Left ventricle myocardium inferior (tissue), 1 donor: ENCODE results near the gene CHD6. TPM values are rescaled to one million over a fixed set of nuclear protein-coding genes. Genes with fewer than 3 reads are reported as not detected.

Experiments used
- DNase-seq: peaks from one replicate; pipeline ENCODE4 v3.0.0-alpha.2; 2020
- H3K27ac ChIP-seq: fragments of 200-600 bp; replicated peaks from 2 replicates; pipeline ENCODE4 v1.8.0; 2021
- H3K27me3 ChIP-seq: fragments of 200-600 bp; 2 replicates; pipeline ENCODE4 v1.8.0; 2021; ENCODE audit warnings: low read depth
- H3K36me3 ChIP-seq: fragments of 200-600 bp; 2 replicates; pipeline ENCODE4 v1.8.0; 2021
- H3K4me1 ChIP-seq: fragments of 200-600 bp; 2 replicates; pipeline ENCODE4 v1.8.0; 2021
- H3K4me3 ChIP-seq: fragments of 200-600 bp; 2 replicates; pipeline ENCODE4 v1.8.0; 2021; ENCODE audit warnings: mild to moderate bottlenecking, moderate library complexity
- H3K9me3 ChIP-seq: fragments of 200-600 bp; replicated peaks from 2 replicates; pipeline ENCODE4 v1.8.0; 2021
- intact Hi-C: fragments of 100-400 bp; cut with micrococcal nuclease; formaldehyde crosslinking; loops from one replicate; pipeline ENCODE4 v1.11.0; 2022
- total RNA-seq: library from RNA; stranded (reverse); fragmentation: NEBNext Ultra II Directional; extraction: Animal tissue kit (Norgen Biotek cat#: 25700); gene quantifications from one replicate; pipeline ENCODE4 v1.2.1, GENCODE V29; 2021
- TF ChIP-seq, protein P1 (sequence below): fragments of 200-600 bp; IDR thresholded peaks from 2 replicates; pipeline ENCODE4 v1.8.0; 2021; ENCODE audit warnings: antibody characterized with exemption, mild to moderate bottlenecking, borderline replicate concordance
- donor health status: DM: no; HTN: yes; CAD: no; lungs with severe emphysema.

CHD6 gene
- total RNA-seq, 1 donor from 2014 or later = 38.9 TPM

DNA sequence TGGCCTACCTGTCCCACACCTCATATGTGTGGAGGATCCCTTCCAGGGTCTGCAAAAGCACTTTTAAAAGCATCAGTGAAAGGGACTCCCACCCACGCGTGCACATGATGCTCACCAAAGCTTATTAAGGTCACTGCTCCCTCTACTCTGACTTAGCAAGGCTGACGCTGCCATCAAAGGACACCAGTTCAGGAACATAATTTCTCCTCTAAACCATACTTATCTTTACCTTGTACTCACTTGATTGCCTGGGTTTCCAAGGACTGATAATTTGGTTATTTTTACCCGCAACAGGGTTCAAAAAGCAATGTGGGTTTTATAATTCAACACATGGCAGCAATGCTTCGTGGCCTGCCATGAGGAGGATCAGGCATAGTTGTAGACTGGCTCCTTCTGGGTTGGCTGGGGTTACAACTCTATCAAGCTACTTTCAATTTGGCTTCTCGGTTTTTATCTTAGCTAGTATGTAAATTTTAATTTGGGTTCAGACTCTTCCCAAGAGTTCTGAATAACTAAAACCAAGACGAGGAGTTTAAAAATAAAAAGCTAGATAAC lies 199.4 kb downstream of the CHD6 start:
- H3K4me3 ChIP-seq = no peak overlapping the region
- TF ChIP-seq, protein P1, sequence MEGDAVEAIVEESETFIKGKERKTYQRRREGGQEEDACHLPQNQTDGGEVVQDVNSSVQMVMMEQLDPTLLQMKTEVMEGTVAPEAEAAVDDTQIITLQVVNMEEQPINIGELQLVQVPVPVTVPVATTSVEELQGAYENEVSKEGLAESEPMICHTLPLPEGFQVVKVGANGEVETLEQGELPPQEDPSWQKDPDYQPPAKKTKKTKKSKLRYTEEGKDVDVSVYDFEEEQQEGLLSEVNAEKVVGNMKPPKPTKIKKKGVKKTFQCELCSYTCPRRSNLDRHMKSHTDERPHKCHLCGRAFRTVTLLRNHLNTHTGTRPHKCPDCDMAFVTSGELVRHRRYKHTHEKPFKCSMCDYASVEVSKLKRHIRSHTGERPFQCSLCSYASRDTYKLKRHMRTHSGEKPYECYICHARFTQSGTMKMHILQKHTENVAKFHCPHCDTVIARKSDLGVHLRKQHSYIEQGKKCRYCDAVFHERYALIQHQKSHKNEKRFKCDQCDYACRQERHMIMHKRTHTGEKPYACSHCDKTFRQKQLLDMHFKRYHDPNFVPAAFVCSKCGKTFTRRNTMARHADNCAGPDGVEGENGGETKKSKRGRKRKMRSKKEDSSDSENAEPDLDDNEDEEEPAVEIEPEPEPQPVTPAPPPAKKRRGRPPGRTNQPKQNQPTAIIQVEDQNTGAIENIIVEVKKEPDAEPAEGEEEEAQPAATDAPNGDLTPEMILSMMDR = no peak
- intact Hi-C loops = loop anchor here (10.0 kb wide), 1 partner anchor 284 kb away; the partner anchor contains the start of gene PLCG1
- H3K4me1 ChIP-seq = peaks cover 6% of the 10 kb centered on the region
- no peaks in the 10 kb centered on the region for H3K9me3 ChIP-seq
- peak overlapping the region; percentile 68 for H3K27ac ChIP-seq
- DNase-seq = no peak
- H3K27me3 ChIP-seq = no peaks in the 10 kb centered on the region
- H3K36me3 ChIP-seq = peaks cover 82% of the 10 kb centered on the region

DNA sequence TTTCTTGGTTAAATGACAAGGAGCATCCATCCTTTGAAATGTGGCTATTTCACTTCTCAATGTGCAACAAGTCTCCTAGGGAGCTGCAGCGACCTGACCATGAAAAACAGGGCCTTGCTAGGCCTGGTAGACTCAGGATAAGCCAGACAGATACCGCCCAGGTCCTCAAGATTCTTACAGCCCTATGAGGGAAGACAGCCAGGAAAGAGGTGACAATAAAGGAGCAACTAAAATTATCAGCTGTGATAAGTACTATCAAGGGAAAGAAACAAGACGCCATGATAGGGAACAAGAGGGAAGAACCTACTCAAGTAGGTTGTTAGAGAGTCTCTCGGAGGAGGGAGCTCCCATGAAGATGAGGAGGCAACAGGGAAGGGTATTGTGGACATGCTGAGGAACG lies 200.1 kb downstream of the CHD6 start:
- DNase-seq = no peak
- Histone ChIP-seq H3K9me3 (no peaks in the 10 kb centered on the region), H3K4me1 (peaks cover 5% of the 10 kb centered on the region), H3K36me3 (peaks cover 82% of the 10 kb centered on the region), H3K4me3 (no peak overlapping the region), H3K27me3 (no peaks in the 10 kb centered on the region), H3K27ac (peak overlapping the region; percentile 68)
- TF ChIP-seq, protein P1 = no peak
- intact Hi-C loops = loop anchor here (10.0 kb wide), 1 partner anchor 283 kb away; the partner anchor contains the start of gene PLCG1

DNA sequence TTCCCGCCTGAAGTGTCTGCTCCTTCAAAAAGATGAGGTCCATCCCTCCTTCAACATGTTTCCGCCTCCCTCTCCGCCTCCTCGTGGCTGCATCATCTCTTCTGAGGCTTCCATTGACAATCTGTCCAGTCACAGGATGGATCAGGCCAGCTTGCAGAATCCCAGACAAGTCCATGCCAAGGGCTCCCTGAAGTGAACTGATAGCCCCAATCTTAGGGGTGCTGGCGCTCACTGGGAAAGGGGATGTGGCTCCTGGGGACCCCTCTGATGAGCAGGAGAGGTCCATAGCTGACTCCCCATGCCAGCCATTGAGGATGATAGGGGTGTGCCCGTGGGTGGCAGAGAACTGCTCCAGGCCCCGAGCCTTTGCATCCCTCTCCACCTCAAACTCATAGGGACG lies 203.0 kb downstream of the CHD6 start:
- Histone ChIP-seq H3K4me3 (no peak overlapping the region), H3K27ac (no peak overlapping the region), H3K9me3 (no peaks in the 10 kb centered on the region), H3K36me3 (peaks cover 71% of the 10 kb centered on the region), H3K27me3 (no peaks in the 10 kb centered on the region), H3K4me1 (peaks cover 24% of the 10 kb centered on the region)
- intact Hi-C loops = loop anchor here (10.0 kb wide), 1 partner anchor 280 kb away; the partner anchor contains the start of gene PLCG1
- TF ChIP-seq, protein P1 = no peak
- DNase-seq = no peak

DNA sequence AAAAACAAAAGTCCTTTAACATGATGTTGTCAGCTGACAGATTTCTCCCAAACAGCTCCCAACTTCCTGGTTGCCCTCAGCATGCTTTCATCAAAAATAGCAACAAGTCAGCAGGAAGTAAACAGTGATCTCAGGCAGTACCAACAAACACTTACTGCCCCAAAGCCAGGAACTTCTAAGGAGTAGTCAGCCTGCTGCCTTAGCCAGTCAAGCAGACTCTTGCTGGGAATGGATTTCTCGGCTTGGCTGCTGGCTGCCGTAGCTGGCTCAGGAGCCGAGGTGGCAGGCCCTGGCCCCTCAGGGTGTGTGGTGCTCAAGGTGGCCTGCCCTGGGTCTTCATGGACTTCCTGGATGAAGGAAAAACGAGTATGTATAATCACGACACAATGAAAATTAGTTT lies 205.0 kb downstream of the CHD6 start:
- H3K36me3 ChIP-seq = peaks cover 85% of the 10 kb centered on the region
- TF ChIP-seq, protein P1 = no peak

GRCh38 chr20:41412324-41413120 lies 205.7 kb downstream of the CHD6 start:
- intact Hi-C loops = loop anchor here (5.0 to 10.0 kb wide), 2 partner anchors 70 to 278 kb away; partner anchors contain the start of genes LPIN3 and PLCG1
- Histone ChIP-seq H3K36me3 (peaks cover 85% of the 10 kb centered on the region), H3K9me3 (no peaks in the 10 kb centered on the region), H3K4me3 (no peak overlapping the region), H3K4me1 (peaks cover 42% of the 10 kb centered on the region), H3K27ac (peak overlapping the region; percentile 80), H3K27me3 (no peaks in the 10 kb centered on the region)
- TF ChIP-seq, protein P1 = no peak
- DNase-seq = no peak

More for the DNA sequence above, 205.0 kb downstream of the CHD6 start:
- H3K27ac ChIP-seq = peak overlapping the region; percentile 80
- no peak overlapping the region for H3K4me3 ChIP-seq
- H3K9me3 ChIP-seq = no peaks in the 10 kb centered on the region
- H3K27me3 ChIP-seq = no peaks in the 10 kb centered on the region
- intact Hi-C loops = loop anchor here (5.0 to 10.0 kb wide), 2 partner anchors 71 to 278 kb away; partner anchors contain the start of genes LPIN3 and PLCG1
- H3K4me1 ChIP-seq = peaks cover 36% of the 10 kb centered on the region
- DNase-seq = no peak
